Stomach (tissue), 9 donors: ENCODE results near the gene RABGAP1L. TPM values are rescaled to one million over a fixed set of nuclear protein-coding genes. Genes with fewer than 3 reads are reported as not detected.

ENCODE experiments used
- DNase-seq, 2 donors: peaks; one replicate each; pipeline versions ENCODE4 v3.0.0 to v3.0.0-alpha.2; 2013 to 2019
- H3K27ac ChIP-seq, 5 donors: fragments of 200-600 bp in 4 of 5; sonication (generic) in 4 of 5; one replicate each; pipeline ENCODE4 v1.5.1; 2013 to 2019; ENCODE audit warnings: mild to moderate bottlenecking in 1 of 5, moderate library complexity in 1 of 5
- H3K27me3 ChIP-seq, 3 donors: fragments of 200-600 bp; sonication (generic); one replicate each; pipeline ENCODE4 v1.5.1; 2017 to 2019; ENCODE audit warnings: mixed run types in 1 of 3
- H3K36me3 ChIP-seq, 4 donors: fragments of 200-600 bp; sonication (generic); 1 replicate in 3 of 4; 2 replicates in 1 of 4; pipeline ENCODE4 v1.5.1; 2016 to 2019
- H3K4me1 ChIP-seq, 4 donors: fragments of 200-600 bp; sonication (generic); one replicate each; pipeline ENCODE4 v1.5.1; 2016 to 2019
- H3K4me3 ChIP-seq, 4 donors: fragments of 200-600 bp; sonication (generic) in 3 of 4; one replicate each; pipeline ENCODE4 v1.5.1; 2016 to 2019; ENCODE audit warnings: mild to moderate bottlenecking in 1 of 4
- H3K9me3 ChIP-seq, 4 donors: fragments of 200-600 bp; sonication (generic); one replicate each; pipeline ENCODE4 v1.5.1; 2016 to 2019
- EP300 ChIP-seq: sonication (generic); formaldehyde crosslinking; IDR thresholded peaks from one replicate; pipeline ENCODE4 v1.6.1; 2017; ENCODE audit warnings: antibody characterized with exemption
- POLR2A ChIP-seq, 4 donors: fragments of 450-650 bp; IDR thresholded peaks; one replicate each; pipeline ENCODE4 v1.6.1; 2016; ENCODE audit warnings: antibody characterized with exemption in 4 of 4, control low read depth in 2 of 4, mild to moderate bottlenecking in 1 of 4, moderate library complexity in 1 of 4
- POLR2AphosphoS5 ChIP-seq, 3 donors: sonication (generic); formaldehyde crosslinking; IDR thresholded peaks; one replicate each; pipeline ENCODE4 v1.6.1; 2016; ENCODE audit warnings: antibody characterized with exemption in 3 of 3
- WGBS, 5 donors: extraction: QIAGEN DNeasy Blood & Tissue Kit in 3 of 5; methylation state at CpG; one replicate each; pipeline versions ENCODE4 v1.1.5 to v1.1.7; 2013 to 2018; 5-methylcytosine and 5-hydroxymethylcytosine counted together
- intact Hi-C: fragments of 100-400 bp; cut with DNase I; formaldehyde crosslinking; loops from one replicate; pipeline ENCODE4 v1.15.1; 2023; ENCODE audit warnings: low total_unique reads
- polyA plus RNA-seq, 3 donors: library from polyadenylated mRNA; stranded (reverse); fragments of 200-250 nt; gene quantifications; one replicate each; pipeline ENCODE4 v1.2.3, GENCODE V29; 2013
- total RNA-seq, 5 donors: library from RNA; depleted of rRNA; stranded (reverse); fragments of >200 nt; gene quantifications; one replicate each; pipeline versions ENCODE4 v1.1.0 to v1.2.3, GENCODE V29; 2014 to 2016
- TF ChIP-seq, protein P1 (sequence below), 7 experiments: fragments of 450-650 bp in 4 of 7; fragments of 200-600 bp in 3 of 7; sonication (generic) in 3 of 7; IDR thresholded peaks; one replicate each; pipeline ENCODE4 v1.5.1; 2016 to 2019; ENCODE audit warnings: antibody characterized with exemption in 7 of 7, control low read depth in 2 of 7, mild to moderate bottlenecking in 1 of 7
- donor health status: healthy with polysubstance abuse.
- donor health status: Bipolar disorder and iron deficiency.
- donor health status: healthy.

The RABGAP1L gene
- total and polyA plus RNA-seq, 8 donors, result 14.2 to 238 (median 57.9) TPM

GRCh38 chr1:174931214-174931613 lies 771.9 kb downstream of the RABGAP1L start:
- intact Hi-C loops, result no loop called here
- H3K4me3 ChIP-seq, result no peak overlapping the region
- TF ChIP-seq EP300 (no peak), POLR2AphosphoS5 (IDR thresholded peaks at IDR 0.05) (no peak), POLR2A (IDR thresholded peaks at IDR 0.05) (no peak)
- TF ChIP-seq, protein P1, sequence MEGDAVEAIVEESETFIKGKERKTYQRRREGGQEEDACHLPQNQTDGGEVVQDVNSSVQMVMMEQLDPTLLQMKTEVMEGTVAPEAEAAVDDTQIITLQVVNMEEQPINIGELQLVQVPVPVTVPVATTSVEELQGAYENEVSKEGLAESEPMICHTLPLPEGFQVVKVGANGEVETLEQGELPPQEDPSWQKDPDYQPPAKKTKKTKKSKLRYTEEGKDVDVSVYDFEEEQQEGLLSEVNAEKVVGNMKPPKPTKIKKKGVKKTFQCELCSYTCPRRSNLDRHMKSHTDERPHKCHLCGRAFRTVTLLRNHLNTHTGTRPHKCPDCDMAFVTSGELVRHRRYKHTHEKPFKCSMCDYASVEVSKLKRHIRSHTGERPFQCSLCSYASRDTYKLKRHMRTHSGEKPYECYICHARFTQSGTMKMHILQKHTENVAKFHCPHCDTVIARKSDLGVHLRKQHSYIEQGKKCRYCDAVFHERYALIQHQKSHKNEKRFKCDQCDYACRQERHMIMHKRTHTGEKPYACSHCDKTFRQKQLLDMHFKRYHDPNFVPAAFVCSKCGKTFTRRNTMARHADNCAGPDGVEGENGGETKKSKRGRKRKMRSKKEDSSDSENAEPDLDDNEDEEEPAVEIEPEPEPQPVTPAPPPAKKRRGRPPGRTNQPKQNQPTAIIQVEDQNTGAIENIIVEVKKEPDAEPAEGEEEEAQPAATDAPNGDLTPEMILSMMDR (IDR thresholded peaks at IDR 0.05), result no peak
- DNase-seq, result no peak
- no peaks in the 10 kb centered on the region for H3K9me3 ChIP-seq
- no peaks in the 10 kb centered on the region for H3K36me3 ChIP-seq
- no peak overlapping the region for H3K27ac ChIP-seq
- H3K4me1 ChIP-seq, result no peaks in the 10 kb centered on the region
- no peaks in the 10 kb centered on the region for H3K27me3 ChIP-seq
- WGBS, 5 donors, result 47 to 62% (median 53%) methylated on average over 1 of the region's 1 CpG

GRCh38 chr1:174932587-174932986 lies 773.3 kb downstream of the RABGAP1L start:
- H3K27ac ChIP-seq, result no peak overlapping the region
- no peaks in the 10 kb centered on the region for H3K4me1 ChIP-seq
- H3K27me3 ChIP-seq, result no peaks in the 10 kb centered on the region
- no peaks in the 10 kb centered on the region for H3K9me3 ChIP-seq
- intact Hi-C loops, result no loop called here
- TF ChIP-seq, protein P1 (IDR thresholded peaks at IDR 0.05), result peak in 1 of 7 experiments; percentile 22
- TF ChIP-seq POLR2AphosphoS5 (IDR thresholded peaks at IDR 0.05), result no peak
- no peak for DNase-seq
- no peak overlapping the region for H3K4me3 ChIP-seq
- 72 to 95% (median 87%) methylated on average over 2 of the region's 2 CpGs for WGBS, 5 donors
- H3K36me3 ChIP-seq, result no peaks in the 10 kb centered on the region

- DNase-seq, result no peak
- TF ChIP-seq EP300, result no peak
- no peak for TF ChIP-seq POLR2A (IDR thresholded peaks at IDR 0.05)
- no peaks in the 10 kb centered on the region for H3K9me3 ChIP-seq
- H3K27ac ChIP-seq, result no peak overlapping the region
- H3K4me1 ChIP-seq, result peaks cover 0 to 23% (median 2%) of the 10 kb centered on the region in 4 donors
- no peaks in the 10 kb centered on the region for H3K27me3 ChIP-seq
- no peaks in the 10 kb centered on the region for H3K36me3 ChIP-seq
- 84 to 99% (median 90%) methylated on average over 3 of the region's 3 CpGs for WGBS, 5 donors
- H3K4me3 ChIP-seq, result no peak overlapping the region
- intact Hi-C loops, result no loop called here
Observed at GRCh38 chr1:174935961-174936727, 776.8 kb downstream of the RABGAP1L start.

- Histone ChIP-seq H3K4me3 (no peak overlapping the region), H3K4me1 (peaks cover 9 to 46% (median 16%) of the 10 kb centered on the region in 4 donors), H3K9me3 (no peaks in the 10 kb centered on the region), H3K27ac (no peak overlapping the region), H3K27me3 (no peaks in the 10 kb centered on the region), H3K36me3 (no peaks in the 10 kb centered on the region)
- TF ChIP-seq, protein P1 (IDR thresholded peaks at IDR 0.05), result no peak
- peak in 1 of 2 donors; percentile 63 for DNase-seq
- intact Hi-C loops, result no loop called here
- WGBS, 5 donors, result 36 to 47% (median 39%) methylated on average over 6 of the region's 6 CpGs
Observed at GRCh38 chr1:174938281-174939007, 779.1 kb downstream of the RABGAP1L start.
